C4-2B (cell line): ENCODE results near the gene BEGAIN.

ENCODE experiments used
- CTCF ChIP-seq: fragments of 450-650 bp; conservative IDR thresholded peaks from 2 replicates; pipeline ENCODE4 v1.5.1; 2017; ENCODE audit warnings: mild to moderate bottlenecking
- ZFX ChIP-seq: fragments of 450-650 bp; IDR thresholded peaks from 2 replicates; pipeline ENCODE4 v1.6.1; 2017

DNA sequence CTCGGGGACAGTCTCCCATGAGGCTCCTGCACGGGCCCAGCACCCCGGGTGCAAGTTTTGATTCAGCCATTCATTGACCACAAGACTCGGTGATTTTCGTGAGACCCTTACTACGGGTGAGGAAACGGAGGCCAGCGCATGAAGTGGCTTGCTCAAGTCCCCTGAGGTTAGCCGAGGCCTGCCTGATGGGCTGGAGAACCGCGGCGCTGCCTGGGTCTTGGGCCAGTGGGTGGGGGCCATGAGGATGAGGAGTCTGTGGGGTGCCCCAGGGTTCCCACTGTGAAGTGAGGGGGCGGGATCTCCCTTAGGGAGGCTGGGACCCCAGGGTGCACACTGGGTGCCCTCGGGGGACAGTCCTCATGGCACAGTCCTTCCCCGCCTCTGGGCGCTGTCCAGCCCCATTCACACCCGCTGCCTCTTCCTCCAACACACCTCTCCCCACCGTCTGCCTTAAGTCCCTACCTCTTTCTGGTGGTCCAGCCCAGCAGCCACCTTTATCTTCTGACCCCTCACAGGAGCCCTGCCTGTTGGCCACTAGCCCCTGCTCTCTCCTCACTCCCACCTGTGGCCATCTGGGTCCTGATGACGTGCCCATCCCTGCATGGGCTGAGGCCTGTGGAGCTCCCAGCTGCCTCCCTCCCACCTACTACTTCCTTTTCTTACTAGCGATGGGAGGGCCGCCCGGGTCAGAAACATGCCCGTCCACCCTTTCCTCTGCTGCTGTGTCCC, 16.3 kb downstream of the BEGAIN start:
- TF ChIP-seq CTCF (no peak), ZFX (no peak)
